Sigmoid colon (tissue), 7 donors: ENCODE measurements around the gene MECR. TPM values are rescaled to one million over a fixed set of nuclear protein-coding genes. Genes with fewer than 3 reads are reported as not detected.
"Not testable (repeated sequence)": the region's sequence is repeated elsewhere in the genome, so short reads cannot be mapped to it uniquely, and the experiment has no call there.

Experiments used
- DNase-seq: peaks from one replicate; pipeline ENCODE4 v3.0.0-alpha.2; 2019
- H3K27ac ChIP-seq, 4 donors: fragments of 200-600 bp; sonication (generic); one replicate each; pipeline ENCODE4 v1.5.1; 2016 to 2019; ENCODE audit warnings: mild to moderate bottlenecking in 1 of 4
- H3K27me3 ChIP-seq, 3 donors: fragments of 200-600 bp; sonication (generic); one replicate each; pipeline ENCODE4 v1.5.1; 2019; ENCODE audit warnings: mild to moderate bottlenecking in 1 of 3
- H3K36me3 ChIP-seq, 4 donors: fragments of 200-600 bp; sonication (generic); one replicate each; pipeline ENCODE4 v1.5.1; 2016 to 2019
- H3K4me1 ChIP-seq, 4 donors: fragments of 200-600 bp; sonication (generic); one replicate each; pipeline ENCODE4 v1.5.1; 2017 to 2019
- H3K4me3 ChIP-seq, 4 donors: fragments of 200-600 bp; sonication (generic); one replicate each; pipeline ENCODE4 v1.5.1; 2017 to 2019; ENCODE audit warnings: mild to moderate bottlenecking in 2 of 4, moderate library complexity in 1 of 4
- H3K9me3 ChIP-seq, 4 donors: fragments of 200-600 bp in 3 of 4; sonication (generic) in 3 of 4; one replicate each; pipeline versions ENCODE4 v1.5.1 to v1.6.1; 2013 to 2019
- CTCF ChIP-seq, 4 experiments: fragments of 450-650 bp in 3 of 4; fragments of 200-600 bp in 1 of 4; IDR thresholded peaks; one replicate each; pipeline ENCODE4 v1.5.1; 2016 to 2019; ENCODE audit warnings: antibody characterized with exemption in 4 of 4, mild to moderate bottlenecking in 3 of 4, moderate library complexity in 2 of 4
- EP300 ChIP-seq, 4 donors: sonication (generic); formaldehyde crosslinking; IDR thresholded peaks; one replicate each; pipeline ENCODE4 v1.6.1; 2017; ENCODE audit warnings: antibody characterized with exemption in 4 of 4
- POLR2A ChIP-seq, 2 donors: fragments of 450-650 bp; IDR thresholded peaks; one replicate each; pipeline ENCODE4 v1.6.1; 2016; ENCODE audit warnings: antibody characterized with exemption in 2 of 2, mild to moderate bottlenecking in 2 of 2, moderate library complexity in 2 of 2
- POLR2AphosphoS5 ChIP-seq, 4 donors: sonication (generic); formaldehyde crosslinking; IDR thresholded peaks; one replicate each; pipeline ENCODE4 v1.6.1; 2017; ENCODE audit warnings: antibody characterized with exemption in 4 of 4
- WGBS, 2 donors: extraction: QIAGEN DNeasy Blood & Tissue Kit; methylation state at CpG; one replicate each; pipeline ENCODE4 v1.1.7; 2013; 5-methylcytosine and 5-hydroxymethylcytosine counted together
- intact Hi-C: fragments of 100-400 bp; cut with DNase I; formaldehyde crosslinking; loops from one replicate; pipeline ENCODE4 v1.15.1; 2023
- polyA plus RNA-seq, 3 donors: library from polyadenylated mRNA; stranded (reverse); fragments of 200-250 nt; gene quantifications; one replicate each; pipeline ENCODE4 v1.2.3, GENCODE V29; 2013
- total RNA-seq, 4 donors: library from RNA; depleted of rRNA; stranded (reverse); fragments of >200 nt; gene quantifications; one replicate each; pipeline ENCODE4 v1.1.0, GENCODE V29; 2016
- donor health status: healthy with polysubstance abuse.
- donor health status: Bipolar disorder and iron deficiency.
- donor health status: healthy.

MECR gene
- total and polyA plus RNA-seq, 7 donors: 9.2 to 26.6 (median 17.1) TPM

GRCh38 chr1:29222686-29223085 is 8.0 kb downstream of the MECR start:
- Histone ChIP-seq H3K4me1 (no peaks in the 10 kb centered on the region), H3K9me3 (no peaks in the 10 kb centered on the region), H3K36me3 (peaks cover 0 to 35% (median 3%) of the 10 kb centered on the region in 4 donors), H3K27ac (no peak overlapping the region), H3K4me3 (no peak overlapping the region), H3K27me3 (no peaks in the 10 kb centered on the region)
- no peak for DNase-seq
- 97 to 100% methylated on average over 1 of the region's 1 CpG for WGBS, 2 donors
- TF ChIP-seq POLR2AphosphoS5 (IDR thresholded peaks at IDR 0.05) (no peak), CTCF (IDR thresholded peaks at IDR 0.05) (no peak), EP300 (IDR thresholded peaks at IDR 0.05) (no peak), POLR2A (IDR thresholded peaks at IDR 0.05) (no peak)
- intact Hi-C loops: no loop called here

- H3K9me3 ChIP-seq, H3K27ac ChIP-seq, H3K4me1 ChIP-seq, H3K4me3 ChIP-seq, intact Hi-C loops, H3K27me3 ChIP-seq, DNase-seq: not testable (repeated sequence)
- WGBS, 2 donors: 90 to 92% methylated on average over 6 of the region's 6 CpGs
- peaks cover 0 to 35% (median 3%) of the 10 kb centered on the region in 4 donors for H3K36me3 ChIP-seq
Measured at GRCh38 chr1:29222260-29222659, 8.5 kb downstream of the MECR start.

GRCh38 chr1:29221296-29221695 is 9.4 kb downstream of the MECR start:
- H3K4me1 ChIP-seq: no peaks in the 10 kb centered on the region
- no peaks in the 10 kb centered on the region for H3K9me3 ChIP-seq
- H3K27me3 ChIP-seq: no peaks in the 10 kb centered on the region
- no peak overlapping the region for H3K27ac ChIP-seq
- DNase-seq: no peak
- no peak overlapping the region for H3K4me3 ChIP-seq
- WGBS, 2 donors: 95% methylated on average over 3 of the region's 3 CpGs
- H3K36me3 ChIP-seq: peaks cover 0 to 38% (median 3%) of the 10 kb centered on the region in 4 donors
- TF ChIP-seq EP300 (IDR thresholded peaks at IDR 0.05): no peak
- TF ChIP-seq POLR2AphosphoS5 (IDR thresholded peaks at IDR 0.05): no peak
- intact Hi-C loops: no loop called here

GRCh38 chr1:29218223-29218622 is 12.5 kb downstream of the MECR start:
- intact Hi-C loops: no loop called here
- H3K4me3 ChIP-seq: no peak overlapping the region
- WGBS, 2 donors: 71 to 90% methylated on average over 2 of the region's 2 CpGs
- H3K27ac ChIP-seq: no peak overlapping the region
- peaks cover 0 to 53% (median 11%) of the 10 kb centered on the region in 4 donors for H3K36me3 ChIP-seq
- no peak for DNase-seq
- no peaks in the 10 kb centered on the region for H3K4me1 ChIP-seq
- TF ChIP-seq EP300 (IDR thresholded peaks at IDR 0.05) (no peak), POLR2A (IDR thresholded peaks at IDR 0.05) (no peak), POLR2AphosphoS5 (IDR thresholded peaks at IDR 0.05) (no peak), CTCF (IDR thresholded peaks at IDR 0.05) (no peak)
- H3K27me3 ChIP-seq: no peaks in the 10 kb centered on the region
- H3K9me3 ChIP-seq: no peaks in the 10 kb centered on the region

GRCh38 chr1:29217633-29218032 is 13.1 kb downstream of the MECR start:
- intact Hi-C loops: no loop called here
- H3K27me3 ChIP-seq: no peaks in the 10 kb centered on the region
- no peaks in the 10 kb centered on the region for H3K9me3 ChIP-seq
- TF ChIP-seq CTCF (IDR thresholded peaks at IDR 0.05) (no peak), EP300 (IDR thresholded peaks at IDR 0.05) (no peak), POLR2A (IDR thresholded peaks at IDR 0.05) (no peak), POLR2AphosphoS5 (IDR thresholded peaks at IDR 0.05) (no peak)
- H3K27ac ChIP-seq: no peak overlapping the region
- DNase-seq: no peak
- 91 to 94% methylated on average over 2 of the region's 2 CpGs for WGBS, 2 donors
- H3K4me3 ChIP-seq: no peak overlapping the region
- H3K4me1 ChIP-seq: no peaks in the 10 kb centered on the region
- peaks cover 0 to 58% (median 11%) of the 10 kb centered on the region in 4 donors for H3K36me3 ChIP-seq

- no peaks in the 10 kb centered on the region for H3K9me3 ChIP-seq
- 94 to 95% methylated on average over 5 of the region's 5 CpGs for WGBS, 2 donors
- H3K36me3 ChIP-seq: peaks cover 0 to 73% (median 11%) of the 10 kb centered on the region in 4 donors
- no peak overlapping the region for H3K27ac ChIP-seq
- intact Hi-C loops: no loop called here
- no peaks in the 10 kb centered on the region for H3K27me3 ChIP-seq
- no peaks in the 10 kb centered on the region for H3K4me1 ChIP-seq
- H3K4me3 ChIP-seq: no peak overlapping the region
- no peak for TF ChIP-seq EP300 (IDR thresholded peaks at IDR 0.05)
- no peak for TF ChIP-seq CTCF (IDR thresholded peaks at IDR 0.05)
- no peak for TF ChIP-seq POLR2A (IDR thresholded peaks at IDR 0.05)
- no peak for TF ChIP-seq POLR2AphosphoS5 (IDR thresholded peaks at IDR 0.05)
- DNase-seq: no peak
Measured at GRCh38 chr1:29213055-29213454, 17.7 kb downstream of the MECR start.
